Measurements from ENCODE around the gene PPM1E.
A peak's percentile ranks its signal among the peaks of the same experiment; 100 is the strongest.

PPM1E gene

DNA sequence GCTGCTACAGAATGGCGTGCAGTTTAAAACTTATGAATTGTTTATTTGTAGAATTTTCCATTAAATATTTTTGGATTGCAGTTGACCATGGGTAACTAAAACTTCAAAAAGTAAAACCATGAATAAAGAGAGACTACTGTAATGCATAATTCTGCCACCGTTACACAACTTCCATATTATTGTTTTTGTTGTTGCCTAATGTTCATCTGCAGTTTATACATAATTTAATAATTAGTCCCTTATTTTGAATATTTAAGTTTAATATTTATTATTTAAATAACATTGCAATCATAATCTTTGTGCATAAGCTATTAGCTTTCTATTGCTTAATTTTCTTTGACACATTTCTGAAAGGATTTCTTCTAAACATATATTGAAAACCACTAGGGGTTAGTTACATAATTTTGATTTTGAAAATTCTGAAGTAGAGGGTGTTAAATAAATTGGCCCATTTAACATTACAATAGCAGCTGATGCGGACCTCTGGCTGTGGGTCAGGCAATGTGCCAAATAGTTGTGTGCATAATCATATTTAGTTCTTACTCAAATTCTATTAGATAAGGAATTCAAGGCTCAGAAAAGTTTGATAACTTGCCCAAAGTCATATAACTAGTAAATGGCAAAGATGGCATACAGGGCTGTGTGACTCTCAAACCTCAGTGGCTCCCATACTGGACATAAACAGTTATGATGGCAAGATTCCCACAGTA, 31.1 kb downstream of the PPM1E start:
- Histone ChIP-seq H3K27me3 (ENCODE audit: insufficient read depth, low read length) (no peaks in the 10 kb centered on the region), H3K18ac (ENCODE audit: low read length) (no peak overlapping the region), H3K4me2 (ENCODE audit: low read length) (no peak overlapping the region), H2AK5ac (ENCODE audit: low read length) (no peak overlapping the region), H3K4me1 (ENCODE audit: control insufficient read depth in 1 of 2, insufficient read depth in 2 of 2, low read length in 2 of 2) (no peaks in the 10 kb centered on the region), H3K9me3 (ENCODE audit: insufficient read depth, low read depth, low read length) (no peaks in the 10 kb centered on the region), H2BK120ac (ENCODE audit: insufficient read depth, low read length, poor library complexity) (no peak overlapping the region), H2BK5ac (ENCODE audit: low read depth, low read length, poor library complexity) (no peak overlapping the region), H3K9ac (ENCODE audit: low read length) (no peak overlapping the region), H3K27ac (ENCODE audit: low read depth, low read length) (no peak overlapping the region), H3K4me3 (ENCODE audit: low read depth, low read length) (no peak overlapping the region), H3K14ac (ENCODE audit: low read length) (no peak overlapping the region), H3K4ac (ENCODE audit: low read depth, low read length) (no peak overlapping the region), H3K79me2 (ENCODE audit: control insufficient read depth, insufficient read depth, low read length, poor library complexity) (no peaks in the 10 kb centered on the region), H3K23ac (ENCODE audit: low read length) (no peak overlapping the region), H3K36me3 (ENCODE audit: control insufficient read depth in 1 of 2, insufficient read depth in 2 of 2, low read length in 2 of 2) (no peaks in the 10 kb centered on the region), H4K91ac (ENCODE audit: low read depth, low read length) (no peak overlapping the region), H2AFZ (ENCODE audit: insufficient read depth, low read length, poor library complexity) (no peak overlapping the region), H4K12ac (ENCODE audit: low read depth, low read length) (no peak overlapping the region), H3K79me1 (ENCODE audit: low read length) (no peaks in the 10 kb centered on the region), H2BK12ac (ENCODE audit: low read length) (no peak overlapping the region), H4K8ac (ENCODE audit: low read depth, low read length) (no peak overlapping the region)
- WGBS (ENCODE audit: extremely low coverage, insufficient coverage, insufficient read length), result no CpG with 5 or more reads among the region's 3 CpGs
- peak; percentile 27 to 74 for DNase-seq

DNA sequence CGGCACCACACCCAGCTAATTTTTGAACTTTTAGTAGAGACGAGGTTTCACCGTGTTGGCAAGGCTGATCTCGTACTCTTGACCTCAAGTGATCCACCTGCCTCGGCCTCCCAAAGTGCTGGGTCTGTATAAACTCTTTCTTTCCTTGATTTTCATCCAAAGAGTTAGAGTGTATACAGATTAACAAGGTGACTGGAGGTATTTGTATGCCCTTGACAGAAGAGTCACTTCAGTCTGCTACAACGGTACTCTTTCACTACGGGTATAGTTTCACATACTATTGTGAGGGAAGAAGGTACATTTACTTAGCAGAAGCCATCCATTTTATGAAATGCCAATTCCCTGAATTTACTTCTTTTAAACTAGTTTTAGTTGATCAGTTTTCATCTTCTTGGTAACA, 32.5 kb downstream of the PPM1E start:
- Histone ChIP-seq H3K9ac (ENCODE audit: low read length) (no peak overlapping the region), H3K27ac (ENCODE audit: low read depth, low read length) (no peak overlapping the region), H3K23ac (ENCODE audit: low read length) (no peak overlapping the region), H4K91ac (ENCODE audit: low read depth, low read length) (no peak overlapping the region), H2BK12ac (ENCODE audit: low read length) (no peak overlapping the region), H3K14ac (ENCODE audit: low read length) (no peak overlapping the region), H3K79me2 (ENCODE audit: control insufficient read depth, insufficient read depth, low read length, poor library complexity) (no peaks in the 10 kb centered on the region), H3K27me3 (ENCODE audit: insufficient read depth, low read length) (no peaks in the 10 kb centered on the region), H3K4me3 (ENCODE audit: low read depth, low read length) (no peak overlapping the region), H2BK120ac (ENCODE audit: insufficient read depth, low read length, poor library complexity) (no peak overlapping the region), H3K18ac (ENCODE audit: low read length) (no peak overlapping the region), H3K9me3 (ENCODE audit: insufficient read depth, low read depth, low read length) (no peaks in the 10 kb centered on the region), H3K36me3 (ENCODE audit: control insufficient read depth in 1 of 2, insufficient read depth in 2 of 2, low read length in 2 of 2) (no peaks in the 10 kb centered on the region), H3K79me1 (ENCODE audit: low read length) (no peaks in the 10 kb centered on the region), H3K4ac (ENCODE audit: low read depth, low read length) (no peak overlapping the region), H4K12ac (ENCODE audit: low read depth, low read length) (no peak overlapping the region), H3K4me1 (ENCODE audit: control insufficient read depth in 1 of 2, insufficient read depth in 2 of 2, low read length in 2 of 2) (no peaks in the 10 kb centered on the region), H3K4me2 (ENCODE audit: low read length) (no peak overlapping the region), H4K8ac (ENCODE audit: low read depth, low read length) (no peak overlapping the region), H2BK5ac (ENCODE audit: low read depth, low read length, poor library complexity) (no peak overlapping the region), H2AFZ (ENCODE audit: insufficient read depth, low read length, poor library complexity) (no peak overlapping the region), H2AK5ac (ENCODE audit: low read length) (no peak overlapping the region)
- DNase-seq, result no peak
- WGBS (ENCODE audit: extremely low coverage, insufficient coverage, insufficient read length), result no CpG with 5 or more reads among the region's 7 CpGs

DNA sequence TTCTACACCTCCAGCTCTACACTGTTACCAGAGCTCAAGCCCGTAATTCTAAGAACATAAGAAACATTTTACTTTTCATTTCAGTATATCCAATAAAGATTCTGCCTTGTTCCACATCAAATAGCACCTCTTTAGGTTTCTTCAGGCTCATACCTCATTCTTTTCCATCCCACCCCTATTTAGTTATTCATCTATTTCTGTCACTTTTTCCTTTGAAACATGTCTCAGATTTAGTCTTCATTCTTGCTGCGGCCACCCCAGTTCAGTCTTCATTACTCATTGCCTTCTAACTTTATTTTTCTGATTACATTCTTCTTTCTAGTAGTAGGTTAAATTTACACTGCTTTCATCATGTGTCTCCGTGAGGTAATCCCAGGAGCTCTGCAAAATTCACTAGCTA, 33.5 kb downstream of the PPM1E start:
- WGBS (ENCODE audit: extremely low coverage, insufficient coverage, insufficient read length), result no CpG with 5 or more reads among the region's 3 CpGs
- no peak overlapping the region for H2AFZ ChIP-seq (ENCODE audit: insufficient read depth, low read length, poor library complexity)
- H2BK5ac ChIP-seq (ENCODE audit: low read depth, low read length, poor library complexity), result no peak overlapping the region
- no peak overlapping the region for H3K27ac ChIP-seq (ENCODE audit: low read depth, low read length)
- no peak overlapping the region for H4K12ac ChIP-seq (ENCODE audit: low read depth, low read length)
- H3K79me1 ChIP-seq (ENCODE audit: low read length), result no peaks in the 10 kb centered on the region
- no peak overlapping the region for H3K4ac ChIP-seq (ENCODE audit: low read depth, low read length)
- no peaks in the 10 kb centered on the region for H3K36me3 ChIP-seq (ENCODE audit: control insufficient read depth in 1 of 2, insufficient read depth in 2 of 2, low read length in 2 of 2)
- H3K23ac ChIP-seq (ENCODE audit: low read length), result no peak overlapping the region
- H4K91ac ChIP-seq (ENCODE audit: low read depth, low read length), result no peak overlapping the region
- H3K18ac ChIP-seq (ENCODE audit: low read length), result no peak overlapping the region
- H3K4me2 ChIP-seq (ENCODE audit: low read length), result no peak overlapping the region
- H2BK12ac ChIP-seq (ENCODE audit: low read length), result no peak overlapping the region
- H3K9me3 ChIP-seq (ENCODE audit: insufficient read depth, low read depth, low read length), result no peaks in the 10 kb centered on the region
- no peak overlapping the region for H2BK120ac ChIP-seq (ENCODE audit: insufficient read depth, low read length, poor library complexity)
- no peak overlapping the region for H3K14ac ChIP-seq (ENCODE audit: low read length)
- H3K4me1 ChIP-seq (ENCODE audit: control insufficient read depth in 1 of 2, insufficient read depth in 2 of 2, low read length in 2 of 2), result no peaks in the 10 kb centered on the region
- H3K27me3 ChIP-seq (ENCODE audit: insufficient read depth, low read length), result no peaks in the 10 kb centered on the region
- no peak for DNase-seq
- H3K4me3 ChIP-seq (ENCODE audit: low read depth, low read length), result no peak overlapping the region
- no peaks in the 10 kb centered on the region for H3K79me2 ChIP-seq (ENCODE audit: control insufficient read depth, insufficient read depth, low read length, poor library complexity)
- no peak overlapping the region for H4K8ac ChIP-seq (ENCODE audit: low read depth, low read length)
- no peak overlapping the region for H2AK5ac ChIP-seq (ENCODE audit: low read length)
- H3K9ac ChIP-seq (ENCODE audit: low read length), result no peak overlapping the region

DNA sequence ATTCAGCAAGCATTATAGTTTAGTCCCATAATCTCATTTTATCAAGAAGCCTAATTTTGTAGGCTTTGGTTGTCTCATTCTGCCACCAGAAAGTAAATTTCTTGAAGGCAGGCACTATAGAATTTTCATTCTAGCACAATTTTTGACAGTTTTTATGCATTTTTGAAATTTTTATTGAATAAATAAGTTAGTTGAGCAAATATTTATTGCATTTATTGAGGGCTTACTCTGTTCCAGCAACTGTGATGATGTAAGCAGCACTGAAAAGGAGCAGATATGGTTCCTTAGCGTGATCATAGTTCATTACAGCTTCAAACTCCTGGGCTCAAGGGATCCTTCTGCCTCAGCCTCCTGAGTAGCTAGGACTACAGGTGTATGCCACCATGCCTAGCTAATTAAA, 34.2 kb downstream of the PPM1E start:
- no peaks in the 10 kb centered on the region for H3K4me1 ChIP-seq (ENCODE audit: control insufficient read depth in 1 of 2, insufficient read depth in 2 of 2, low read length in 2 of 2)
- no peaks in the 10 kb centered on the region for H3K36me3 ChIP-seq (ENCODE audit: control insufficient read depth in 1 of 2, insufficient read depth in 2 of 2, low read length in 2 of 2)
- no CpG with 5 or more reads among the region's 1 CpG for WGBS (ENCODE audit: extremely low coverage, insufficient coverage, insufficient read length)
- no peak overlapping the region for H3K4me3 ChIP-seq (ENCODE audit: low read depth, low read length)
- no peak overlapping the region for H3K27ac ChIP-seq (ENCODE audit: low read depth, low read length)
- H3K14ac ChIP-seq (ENCODE audit: low read length), result no peak overlapping the region
- no peak overlapping the region for H3K18ac ChIP-seq (ENCODE audit: low read length)
- no peaks in the 10 kb centered on the region for H3K9me3 ChIP-seq (ENCODE audit: insufficient read depth, low read depth, low read length)
- no peak overlapping the region for H2BK5ac ChIP-seq (ENCODE audit: low read depth, low read length, poor library complexity)
- no peak overlapping the region for H2BK120ac ChIP-seq (ENCODE audit: insufficient read depth, low read length, poor library complexity)
- no peak overlapping the region for H3K4ac ChIP-seq (ENCODE audit: low read depth, low read length)
- no peaks in the 10 kb centered on the region for H3K79me1 ChIP-seq (ENCODE audit: low read length)
- H4K8ac ChIP-seq (ENCODE audit: low read depth, low read length), result no peak overlapping the region
- no peak overlapping the region for H2AFZ ChIP-seq (ENCODE audit: insufficient read depth, low read length, poor library complexity)
- no peak overlapping the region for H3K23ac ChIP-seq (ENCODE audit: low read length)
- no peak overlapping the region for H4K91ac ChIP-seq (ENCODE audit: low read depth, low read length)
- no peak overlapping the region for H2BK12ac ChIP-seq (ENCODE audit: low read length)
- no peak overlapping the region for H3K4me2 ChIP-seq (ENCODE audit: low read length)
- H3K27me3 ChIP-seq (ENCODE audit: insufficient read depth, low read length), result no peaks in the 10 kb centered on the region
- no peak overlapping the region for H3K9ac ChIP-seq (ENCODE audit: low read length)
- H4K12ac ChIP-seq (ENCODE audit: low read depth, low read length), result no peak overlapping the region
- no peak overlapping the region for H2AK5ac ChIP-seq (ENCODE audit: low read length)
- H3K79me2 ChIP-seq (ENCODE audit: control insufficient read depth, insufficient read depth, low read length, poor library complexity), result no peaks in the 10 kb centered on the region
- no peak for DNase-seq
